Neural progenitor cell (in vitro differentiated cells): Measurements from ENCODE around the gene UBALD2. TPM values are rescaled to one million over a fixed set of nuclear protein-coding genes. Genes with fewer than 3 reads are reported as not detected.
"Not testable (repeated sequence)": the region's sequence is repeated elsewhere in the genome, so short reads cannot be mapped to it uniquely, and the experiment has no call there.

ENCODE experiments used
- DNase-seq: peaks from one replicate; pipeline ENCODE4 v3.0.0-alpha.2; 2016; ENCODE audit warnings: low spot score
- H2AFZ ChIP-seq: fragments of 200-600 bp; sonication (generic); replicated peaks from 2 replicates; pipeline ENCODE4 v1.6.1; 2016; ENCODE audit warnings: antibody characterized with exemption
- H3F3A ChIP-seq: fragments of 200-600 bp; sonication (generic); 2 replicates; pipeline ENCODE4 v1.6.1; 2016; ENCODE audit warnings: antibody characterized with exemption, low read depth
- H3K27ac ChIP-seq: fragments of 200-600 bp; sonication (generic); 2 replicates; pipeline ENCODE4 v1.5.1; 2016; ENCODE audit warnings: mild to moderate bottlenecking
- H3K27me3 ChIP-seq: fragments of 200-600 bp; sonication (generic); 2 replicates; pipeline ENCODE4 v1.6.1; 2016; ENCODE audit warnings: mild to moderate bottlenecking, moderate library complexity
- H3K36me3 ChIP-seq: fragments of 200-600 bp; sonication (generic); 2 replicates; pipeline ENCODE4 v1.5.1; 2016
- H3K4me1 ChIP-seq: fragments of 200-600 bp; sonication (generic); 2 replicates; pipeline ENCODE4 v1.6.1; 2016; ENCODE audit warnings: mixed run types
- H3K4me2 ChIP-seq: fragments of 200-600 bp; sonication (generic); 2 replicates; pipeline ENCODE4 v1.6.1; 2016
- H3K4me3 ChIP-seq: fragments of 200-600 bp; sonication (generic); 2 replicates; pipeline ENCODE4 v1.5.1; 2016
- H3K79me2 ChIP-seq: fragments of 200-600 bp; sonication (generic); 2 replicates; pipeline ENCODE4 v1.6.1; 2016; ENCODE audit warnings: low read depth
- H3K9ac ChIP-seq: fragments of 200-600 bp; sonication (generic); 2 replicates; pipeline ENCODE4 v1.6.1; 2016
- H3K9me3 ChIP-seq: fragments of 200-600 bp; sonication (generic); 2 replicates; pipeline ENCODE4 v1.5.1; 2016; ENCODE audit warnings: low read depth
- H4K20me1 ChIP-seq: fragments of 200-600 bp; sonication (generic); 2 replicates; pipeline ENCODE4 v1.6.1; 2016; ENCODE audit warnings: low read depth
- H3K27ac Mint-ChIP-seq: 3 replicates; pipeline ENCODE4 v1.8.0; 2021; ENCODE audit warnings: mixed read lengths
- H3K27me3 Mint-ChIP-seq: 2 replicates; pipeline ENCODE4 v1.8.0; 2022; ENCODE audit warnings: low read depth, mild to moderate bottlenecking, inconsistent platforms, moderate library complexity, mixed read lengths; ENCODE audit not compliant: insufficient read depth
- H3K36me3 Mint-ChIP-seq: 3 replicates; pipeline ENCODE4 v1.8.0; 2021; ENCODE audit warnings: mixed read lengths
- H3K4me1 Mint-ChIP-seq: 3 replicates; pipeline ENCODE4 v1.8.0; 2021; ENCODE audit warnings: mixed read lengths
- H3K4me3 Mint-ChIP-seq: 3 replicates; pipeline ENCODE4 v1.8.0; 2021; ENCODE audit warnings: mild to moderate bottlenecking, moderate library complexity, mixed read lengths
- H3K9me3 Mint-ChIP-seq: 3 replicates; pipeline ENCODE4 v1.8.0; 2020; ENCODE audit warnings: mixed read lengths
- EZH2 ChIP-seq: fragments of 200-600 bp; sonication (generic); IDR thresholded peaks from 2 replicates; pipeline ENCODE4 v1.6.1; 2017; ENCODE audit warnings: antibody characterized with exemption, mild to moderate bottlenecking, moderate library complexity
- EZH2phosphoT487 ChIP-seq: fragments of 200-600 bp; sonication (generic); IDR thresholded peaks from 2 replicates; pipeline ENCODE4 v1.6.1; 2017; ENCODE audit warnings: antibody characterized with exemption
- total RNA-seq: library from RNA; depleted of rRNA; stranded (reverse); fragments of >200 nt; gene quantifications from 2 replicates; pipeline ENCODE4 v1.2.3, GENCODE V29; 2015; ENCODE audit warnings: low replicate concordance
- TF ChIP-seq, protein P1 (sequence below): fragments of 200-600 bp; sonication (generic); IDR thresholded peaks from 2 replicates; pipeline ENCODE4 v1.5.1; 2017; ENCODE audit warnings: antibody characterized with exemption, mild to moderate bottlenecking

UBALD2 gene
- total RNA-seq, 1 donor from 2014 or later, result 4.2 TPM

DNA sequence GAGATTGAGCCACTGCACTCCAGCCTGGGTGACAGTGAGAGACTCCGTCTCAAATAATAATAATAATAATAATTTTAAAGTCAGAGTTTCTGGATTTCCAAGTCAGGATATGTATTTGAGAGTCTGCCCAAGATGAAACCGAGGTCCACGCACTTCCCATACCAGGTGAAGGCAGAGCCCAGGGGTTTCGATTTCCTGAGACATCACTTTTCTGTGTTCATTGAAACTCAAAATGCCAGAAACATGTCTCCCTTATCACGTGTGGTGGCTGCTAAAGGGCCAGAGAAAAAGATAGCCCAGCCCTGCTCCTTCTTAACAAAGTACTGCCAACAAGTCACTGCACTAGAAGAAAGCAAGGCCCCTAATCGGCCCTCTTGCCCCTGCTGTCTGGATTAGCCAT lies 15.0 kb upstream of the UBALD2 start:
- H3K36me3 Mint-ChIP-seq, result no peaks in the 10 kb centered on the region

DNA sequence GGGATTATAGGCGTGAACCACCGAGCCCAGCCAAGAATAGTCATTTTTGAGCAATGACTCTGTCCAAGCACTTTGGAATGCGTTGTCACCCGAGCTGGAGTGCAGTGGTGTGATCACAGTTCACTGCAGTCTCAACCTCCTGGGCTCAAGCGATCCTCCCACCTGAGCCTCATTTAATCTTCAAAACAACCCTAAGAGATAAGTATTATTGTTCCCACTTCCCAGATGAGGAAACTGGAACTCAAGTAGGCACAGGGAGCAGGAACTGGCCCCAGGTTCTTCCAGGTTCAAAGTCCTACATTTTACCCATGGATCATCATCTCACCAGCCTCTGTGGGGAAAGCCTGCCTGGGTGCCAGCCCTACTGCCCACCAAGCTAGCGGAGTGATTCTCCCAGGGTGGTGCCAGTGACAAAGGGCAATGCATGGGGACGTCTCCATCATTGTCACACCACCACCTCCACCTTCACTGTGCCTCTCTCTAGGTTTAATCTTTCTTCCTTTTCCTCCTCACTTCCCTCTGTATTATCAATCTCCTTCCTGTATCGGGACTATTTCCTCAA lies 13.6 kb upstream of the UBALD2 start:
- no peak overlapping the region for H3K27ac ChIP-seq
- no peaks in the 10 kb centered on the region for H3K27me3 ChIP-seq
- Mint-ChIP-seq H3K9me3 (no peaks in the 10 kb centered on the region), H3K4me3 (no peak overlapping the region), H3K27ac (peak overlapping the region; percentile 3), H3K36me3 (no peaks in the 10 kb centered on the region), H3K4me1 (peaks cover 3% of the 10 kb centered on the region), H3K27me3 (peaks cover 3% of the 10 kb centered on the region)
- peaks cover 2% of the 10 kb centered on the region for H3K4me1 ChIP-seq
- DNase-seq, result no peak
- H3K36me3 ChIP-seq, result no peaks in the 10 kb centered on the region
- H3F3A ChIP-seq, result no peaks in the 10 kb centered on the region
- no peaks in the 10 kb centered on the region for H3K79me2 ChIP-seq
- H2AFZ ChIP-seq, result no peak overlapping the region
- H4K20me1 ChIP-seq, result no peaks in the 10 kb centered on the region
- no peak overlapping the region for H3K4me3 ChIP-seq
- H3K9ac ChIP-seq, result no peak overlapping the region
- TF ChIP-seq, protein P1, sequence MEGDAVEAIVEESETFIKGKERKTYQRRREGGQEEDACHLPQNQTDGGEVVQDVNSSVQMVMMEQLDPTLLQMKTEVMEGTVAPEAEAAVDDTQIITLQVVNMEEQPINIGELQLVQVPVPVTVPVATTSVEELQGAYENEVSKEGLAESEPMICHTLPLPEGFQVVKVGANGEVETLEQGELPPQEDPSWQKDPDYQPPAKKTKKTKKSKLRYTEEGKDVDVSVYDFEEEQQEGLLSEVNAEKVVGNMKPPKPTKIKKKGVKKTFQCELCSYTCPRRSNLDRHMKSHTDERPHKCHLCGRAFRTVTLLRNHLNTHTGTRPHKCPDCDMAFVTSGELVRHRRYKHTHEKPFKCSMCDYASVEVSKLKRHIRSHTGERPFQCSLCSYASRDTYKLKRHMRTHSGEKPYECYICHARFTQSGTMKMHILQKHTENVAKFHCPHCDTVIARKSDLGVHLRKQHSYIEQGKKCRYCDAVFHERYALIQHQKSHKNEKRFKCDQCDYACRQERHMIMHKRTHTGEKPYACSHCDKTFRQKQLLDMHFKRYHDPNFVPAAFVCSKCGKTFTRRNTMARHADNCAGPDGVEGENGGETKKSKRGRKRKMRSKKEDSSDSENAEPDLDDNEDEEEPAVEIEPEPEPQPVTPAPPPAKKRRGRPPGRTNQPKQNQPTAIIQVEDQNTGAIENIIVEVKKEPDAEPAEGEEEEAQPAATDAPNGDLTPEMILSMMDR, result no peak
- TF ChIP-seq EZH2 (no peak), EZH2phosphoT487 (no peak)
- no peak overlapping the region for H3K4me2 ChIP-seq
- H3K9me3 ChIP-seq, result no peaks in the 10 kb centered on the region

More for the DNA sequence above, 15.0 kb upstream of the UBALD2 start:
- Mint-ChIP-seq H3K4me1 (peaks cover 12% of the 10 kb centered on the region), H3K27ac (no peak overlapping the region), H3K4me3 (no peak overlapping the region), H3K27me3 (peaks cover 5% of the 10 kb centered on the region), H3K9me3 (no peaks in the 10 kb centered on the region)
- no peak overlapping the region for H3K9ac ChIP-seq
- DNase-seq, result no peak
- H3K4me3 ChIP-seq, result no peak overlapping the region
- no peaks in the 10 kb centered on the region for H3K27me3 ChIP-seq
- no peak overlapping the region for H3K27ac ChIP-seq
- H3K4me2 ChIP-seq, result no peak overlapping the region
- H3K4me1 ChIP-seq, result peaks cover 11% of the 10 kb centered on the region
- TF ChIP-seq, protein P1, result no peak
- TF ChIP-seq EZH2 (no peak), EZH2phosphoT487 (no peak)
- no peaks in the 10 kb centered on the region for H3F3A ChIP-seq
- no peaks in the 10 kb centered on the region for H4K20me1 ChIP-seq
- no peaks in the 10 kb centered on the region for H3K79me2 ChIP-seq
- H3K9me3 ChIP-seq, result no peaks in the 10 kb centered on the region
- no peak overlapping the region for H2AFZ ChIP-seq
- H3K36me3 ChIP-seq, result no peaks in the 10 kb centered on the region

DNA sequence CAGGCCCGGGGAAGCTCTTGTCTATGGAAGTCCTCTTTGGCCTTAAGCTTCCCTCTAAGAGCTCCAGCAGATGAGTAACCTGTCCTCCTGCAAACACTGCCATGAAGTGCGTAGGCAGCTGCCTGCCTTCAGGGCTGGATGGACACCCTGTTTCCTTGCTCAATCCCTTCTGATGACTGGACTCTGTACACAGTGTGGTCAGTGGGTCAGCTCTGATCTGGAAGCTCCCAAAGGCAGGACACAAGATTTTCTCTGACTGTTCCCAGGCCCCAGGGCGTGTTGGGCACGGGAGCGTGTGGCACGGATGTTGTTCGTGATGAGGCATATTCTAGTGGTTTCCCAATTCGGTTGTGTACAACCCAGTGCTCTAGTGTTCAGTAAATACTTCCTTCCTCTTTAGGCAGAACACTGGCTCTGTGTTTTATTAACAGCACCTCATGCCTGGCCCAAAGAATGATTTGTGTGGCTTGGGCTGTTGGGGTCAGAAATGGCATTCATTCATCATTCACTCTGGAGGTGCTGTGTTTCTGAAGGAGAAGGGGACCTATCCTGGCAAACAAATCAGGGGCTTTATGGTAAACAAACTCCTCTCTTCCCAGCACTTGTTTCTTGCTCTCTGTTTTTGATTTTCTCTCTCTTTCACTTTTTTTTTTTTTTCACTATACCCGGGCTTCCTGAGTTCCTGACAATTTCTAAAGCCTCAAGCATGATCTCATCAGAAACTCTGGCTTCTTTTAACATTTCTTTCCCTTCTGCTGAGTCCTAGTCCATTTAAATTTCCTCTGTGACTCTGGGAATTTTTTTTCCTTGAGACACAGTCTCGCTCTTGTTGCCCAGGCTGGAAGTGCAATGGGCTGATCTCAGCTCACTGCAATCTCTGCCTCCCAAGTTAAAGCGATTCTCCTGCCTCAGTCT lies 12.9 kb upstream of the UBALD2 start:
- no peaks in the 10 kb centered on the region for H3K9me3 Mint-ChIP-seq
- Histone ChIP-seq H3K36me3 (no peaks in the 10 kb centered on the region), H3K79me2 (no peaks in the 10 kb centered on the region), H3F3A (no peaks in the 10 kb centered on the region), H2AFZ (no peak overlapping the region), H3K27ac (no peak overlapping the region), H4K20me1 (no peaks in the 10 kb centered on the region), H3K4me3 (no peak overlapping the region), H3K27me3 (no peaks in the 10 kb centered on the region), H3K4me2 (no peak overlapping the region), H3K4me1 (no peaks in the 10 kb centered on the region), H3K9ac (no peak overlapping the region), H3K9me3 (no peaks in the 10 kb centered on the region)
- TF ChIP-seq EZH2, result no peak
- TF ChIP-seq, protein P1, result no peak
- TF ChIP-seq EZH2phosphoT487, result no peak
- H3K27me3 Mint-ChIP-seq, result peaks cover 3% of the 10 kb centered on the region
- DNase-seq, result no peak
- no peak overlapping the region for H3K4me3 Mint-ChIP-seq
- no peaks in the 10 kb centered on the region for H3K4me1 Mint-ChIP-seq
- no peaks in the 10 kb centered on the region for H3K36me3 Mint-ChIP-seq
- peak overlapping the region; percentile 3 for H3K27ac Mint-ChIP-seq

DNA sequence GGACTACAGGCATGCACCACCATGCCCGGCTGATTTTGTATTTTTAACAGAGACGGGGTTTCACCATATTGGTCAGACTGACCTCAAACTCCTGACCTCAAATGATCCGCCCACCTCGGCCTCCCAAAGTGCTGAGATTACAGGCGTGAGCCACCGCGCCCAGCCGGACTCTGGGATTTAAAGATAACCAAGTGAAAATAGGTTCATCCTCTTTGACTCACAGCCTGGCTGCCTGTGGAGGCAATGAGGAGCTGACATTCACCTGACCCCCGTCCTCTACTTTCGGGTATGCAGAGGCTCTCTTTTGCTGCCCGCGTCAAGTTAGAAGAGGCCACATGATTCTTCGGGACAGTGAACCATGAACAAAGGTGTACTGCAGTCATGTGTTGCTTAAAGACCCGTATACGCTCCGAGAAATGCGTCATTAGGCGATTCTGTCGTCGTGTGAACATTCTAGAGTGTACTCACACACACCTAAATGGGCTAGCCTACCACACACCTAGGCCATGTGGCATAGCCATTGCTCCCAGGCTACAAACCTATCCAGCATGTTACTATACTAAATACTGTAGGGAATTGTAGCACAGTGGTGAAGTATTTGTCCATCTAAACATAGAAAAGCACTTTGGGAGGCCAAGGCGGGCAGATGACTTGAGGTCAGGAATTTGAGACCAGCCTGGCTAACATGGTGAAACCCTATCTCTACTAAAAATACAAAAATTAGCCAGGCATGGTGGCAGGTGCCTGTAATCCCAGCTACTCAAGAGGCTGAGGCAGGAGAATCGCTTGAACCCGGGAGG lies 12.0 kb upstream of the UBALD2 start:
- H3K9me3 Mint-ChIP-seq, H4K20me1 ChIP-seq, H3K27ac Mint-ChIP-seq, H3K4me1 ChIP-seq, H3K4me3 Mint-ChIP-seq, H3K4me3 ChIP-seq, H3F3A ChIP-seq, H3K79me2 ChIP-seq, H3K9me3 ChIP-seq, H3K9ac ChIP-seq, H3K4me2 ChIP-seq, H3K27me3 Mint-ChIP-seq, H2AFZ ChIP-seq, H3K4me1 Mint-ChIP-seq, H3K27me3 ChIP-seq, H3K27ac ChIP-seq, H3K36me3 Mint-ChIP-seq, DNase-seq, H3K36me3 ChIP-seq: not testable (repeated sequence)
